HTERT RPE-1 (cell line): ENCODE data around the gene AFF4.
"Not testable (repeated sequence)": the region's sequence is repeated elsewhere in the genome, so short reads cannot be mapped to it uniquely, and the experiment has no call there.

Experiments
- in situ Hi-C: fragments of 300-500 bp; cut with MboI; formaldehyde crosslinking; loops from 4 replicates; pipeline ENCODE4 v1.14.3; 2020; ENCODE audit warnings: low sequenced_read_pairs

AFF4 gene

GRCh38 chr5:132961123-132961815 lies 2.2 kb downstream of the AFF4 start:
- in situ Hi-C loops = not testable (repeated sequence)

DNA sequence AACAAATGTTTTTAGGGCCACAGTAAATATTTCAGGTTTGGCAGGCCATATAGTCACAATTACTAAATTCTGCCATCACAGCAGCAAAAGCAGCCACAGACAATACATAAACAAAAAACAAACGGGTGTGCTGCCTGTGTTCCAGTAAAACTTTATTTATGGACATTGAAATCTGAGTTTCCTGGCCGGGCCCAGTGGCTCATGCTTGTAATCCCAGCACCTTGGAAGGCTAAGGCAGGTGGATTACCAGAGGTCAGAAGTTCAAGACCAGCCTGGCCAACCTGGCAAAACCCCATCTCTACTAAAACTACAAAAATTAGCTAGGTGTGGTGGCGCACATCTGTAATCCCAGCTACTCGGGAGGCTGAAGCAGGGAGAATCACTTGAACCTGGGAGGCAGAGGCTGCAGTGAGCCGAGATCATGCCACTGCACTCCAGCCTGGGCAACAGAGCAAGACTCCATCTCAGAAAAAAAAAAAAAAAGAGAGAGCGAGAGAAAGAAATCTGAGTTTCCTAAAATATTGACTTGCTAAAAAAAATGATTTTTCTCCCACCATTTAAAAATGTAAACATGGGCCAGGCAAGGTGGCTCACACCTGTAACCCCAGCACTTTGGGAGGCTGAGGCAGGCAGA lies 7.2 kb downstream of the AFF4 start:
- in situ Hi-C loops = not testable (repeated sequence)

- in situ Hi-C loops = no loop called here
Measured at GRCh38 chr5:132953710-132954109, 9.7 kb downstream of the AFF4 start.

- in situ Hi-C loops = no loop called here
Measured at GRCh38 chr5:132952829-132953228, 10.6 kb downstream of the AFF4 start.

DNA sequence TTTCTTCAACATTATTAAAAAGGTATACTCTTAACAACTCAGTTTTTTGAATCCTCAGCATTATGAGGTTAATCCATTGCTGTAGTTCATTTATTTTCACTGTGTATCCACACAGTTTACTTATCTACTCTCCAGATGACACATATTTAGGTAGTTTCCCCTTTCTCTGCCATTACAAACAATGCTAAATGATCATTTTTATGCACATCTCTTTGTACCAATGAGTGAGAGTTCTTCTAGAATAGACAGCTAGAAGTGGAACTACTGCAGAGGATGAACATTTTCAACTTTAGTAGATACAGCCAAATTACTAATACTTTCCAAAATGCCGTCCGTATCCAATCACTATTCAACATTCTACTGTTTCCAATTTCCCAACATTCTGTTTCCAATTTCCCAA lies 11.5 kb downstream of the AFF4 start:
- in situ Hi-C loops = no loop called here

GRCh38 chr5:132949136-132949535 lies 14.3 kb downstream of the AFF4 start:
- in situ Hi-C loops = no loop called here

- in situ Hi-C loops = no loop called here
Measured at GRCh38 chr5:132947671-132948070, 15.8 kb downstream of the AFF4 start.

DNA sequence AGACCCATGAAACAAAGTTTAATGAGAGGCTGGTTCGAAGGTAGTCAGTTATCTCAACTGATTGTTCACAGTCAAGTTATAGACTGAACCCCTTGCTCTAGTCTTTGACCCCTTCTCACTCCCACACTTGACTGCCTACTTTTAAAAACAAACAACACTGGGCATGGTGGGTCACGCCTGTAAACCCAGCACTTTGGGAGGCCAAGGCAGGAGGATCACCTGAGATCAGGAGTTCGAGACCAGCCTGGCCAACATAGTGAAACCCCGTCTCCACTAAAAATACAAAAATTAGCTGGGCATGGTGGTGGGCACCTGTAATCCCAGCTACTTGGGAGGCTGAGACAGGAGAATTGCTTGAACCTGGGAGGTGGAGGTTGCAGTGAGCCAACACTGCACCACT lies 18.1 kb downstream of the AFF4 start:
- in situ Hi-C loops = not testable (repeated sequence)

DNA sequence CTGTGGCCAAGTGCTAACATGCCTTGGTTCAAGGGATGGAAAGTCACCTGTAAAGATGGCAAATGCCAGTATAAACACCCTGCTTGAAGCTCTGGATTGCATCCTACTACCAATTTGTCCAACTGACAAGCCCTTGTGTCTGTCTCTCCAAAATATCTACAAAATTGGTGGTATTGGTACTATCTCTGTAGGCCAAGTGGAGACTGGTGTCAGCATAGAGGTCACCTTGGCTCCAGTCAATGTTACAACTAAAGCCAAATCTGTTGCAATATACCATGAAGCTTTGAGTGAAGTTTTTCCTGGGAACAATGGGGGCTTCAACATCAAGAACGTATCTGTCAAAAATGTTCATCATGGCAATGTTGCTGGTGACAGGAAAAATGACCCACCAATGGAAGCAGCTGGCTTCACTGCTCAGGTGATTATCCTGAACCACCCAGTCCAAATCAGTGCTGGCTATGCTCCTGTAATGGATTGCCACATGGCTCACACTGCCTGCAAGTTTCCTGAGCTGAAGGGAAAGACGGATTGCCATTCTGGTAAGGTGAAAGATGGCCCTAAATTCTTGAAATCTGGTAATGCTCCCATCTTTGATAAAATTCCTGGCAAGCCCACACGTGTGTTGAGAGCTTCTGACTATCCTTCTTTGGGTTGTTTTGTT lies 19.9 kb downstream of the AFF4 start:
- in situ Hi-C loops = no loop called here

DNA sequence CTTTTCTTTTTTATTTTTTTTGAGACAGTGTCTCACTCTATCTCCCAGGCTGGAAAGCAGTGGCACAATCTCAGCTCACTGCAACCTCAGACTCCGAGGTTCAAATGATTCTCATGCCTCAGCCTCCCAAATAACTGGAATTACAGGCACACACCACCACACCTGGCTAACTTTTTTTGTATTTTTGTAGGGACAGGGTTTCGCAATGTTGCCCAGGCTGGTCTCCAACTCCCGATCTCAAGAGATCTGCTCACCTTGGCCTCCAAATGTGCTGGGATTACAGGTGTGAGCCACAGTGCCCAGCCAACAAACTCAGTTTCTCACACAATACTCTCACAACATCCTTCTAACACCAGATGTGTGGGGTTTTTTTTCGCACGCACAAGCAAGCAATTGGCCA lies 22.1 kb downstream of the AFF4 start:
- in situ Hi-C loops = no loop called here

- in situ Hi-C loops = no loop called here
Measured at GRCh38 chr5:132928062-132928407, 35.4 kb downstream of the AFF4 start.

GRCh38 chr5:132927355-132928061 lies 35.9 kb downstream of the AFF4 start:
- in situ Hi-C loops = no loop called here

DNA sequence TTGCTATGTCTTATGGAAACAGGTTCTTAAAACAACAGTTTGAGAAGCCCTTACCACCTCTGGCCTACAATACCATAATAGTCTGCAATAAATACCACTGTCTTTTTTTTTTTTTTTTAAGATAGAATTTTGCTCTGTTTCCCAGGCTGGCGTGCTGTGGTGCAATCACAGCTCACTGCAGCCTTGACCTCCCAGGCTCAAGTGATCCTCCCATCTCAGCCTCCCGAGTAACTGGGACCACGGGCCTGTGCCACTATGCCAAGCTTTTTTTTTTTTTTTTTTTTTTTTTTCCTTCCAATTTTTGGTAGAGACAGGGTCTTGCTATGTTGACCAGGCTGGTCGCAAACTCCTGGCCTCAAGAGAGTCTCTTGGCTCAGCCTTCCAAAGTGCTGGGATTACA lies 37.0 kb downstream of the AFF4 start:
- in situ Hi-C loops = no loop called here

DNA sequence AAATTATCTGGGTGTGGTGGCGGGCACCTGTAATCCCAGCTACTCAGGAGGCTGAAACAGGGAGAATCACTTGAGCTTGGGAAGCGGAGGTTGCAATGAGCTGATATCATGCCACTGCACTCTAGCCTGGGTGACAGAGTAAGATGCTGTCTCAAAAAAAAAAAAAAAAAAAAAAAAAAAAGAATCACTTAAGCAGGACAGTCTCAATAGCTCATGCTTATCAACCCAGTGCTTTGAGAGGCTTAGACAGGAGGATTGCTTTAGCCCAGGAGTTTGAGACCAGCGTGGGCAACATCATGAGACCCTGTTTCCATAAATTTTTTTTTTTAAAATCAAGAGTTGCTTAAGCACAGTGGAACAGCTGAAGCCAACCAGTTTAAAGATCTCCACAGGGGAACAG lies 47.3 kb downstream of the AFF4 start:
- in situ Hi-C loops = no loop called here

DNA sequence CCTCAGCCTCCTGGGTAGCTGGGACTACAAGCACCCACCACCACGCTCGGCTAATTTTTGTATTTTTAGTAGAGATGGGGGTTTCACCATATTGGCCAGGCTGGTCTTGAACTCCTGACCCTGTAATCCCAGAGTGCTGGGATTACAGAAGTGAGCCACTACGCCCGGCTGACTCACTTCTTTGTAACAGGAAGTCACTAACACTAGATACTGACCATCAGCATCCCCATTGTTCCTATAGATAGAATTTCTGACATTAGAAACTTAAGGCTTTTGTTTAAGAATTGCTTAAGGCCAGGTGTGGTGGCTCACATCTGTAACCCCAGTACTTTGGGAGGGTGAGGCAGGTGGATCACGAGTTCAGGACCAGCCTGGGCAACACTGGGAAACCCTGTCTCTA lies 47.8 kb downstream of the AFF4 start:
- in situ Hi-C loops = no loop called here

GRCh38 chr5:132909702-132910101 lies 53.7 kb downstream of the AFF4 start:
- in situ Hi-C loops = no loop called here

- in situ Hi-C loops = no loop called here
Measured at GRCh38 chr5:132907161-132907560, 56.3 kb downstream of the AFF4 start.

DNA sequence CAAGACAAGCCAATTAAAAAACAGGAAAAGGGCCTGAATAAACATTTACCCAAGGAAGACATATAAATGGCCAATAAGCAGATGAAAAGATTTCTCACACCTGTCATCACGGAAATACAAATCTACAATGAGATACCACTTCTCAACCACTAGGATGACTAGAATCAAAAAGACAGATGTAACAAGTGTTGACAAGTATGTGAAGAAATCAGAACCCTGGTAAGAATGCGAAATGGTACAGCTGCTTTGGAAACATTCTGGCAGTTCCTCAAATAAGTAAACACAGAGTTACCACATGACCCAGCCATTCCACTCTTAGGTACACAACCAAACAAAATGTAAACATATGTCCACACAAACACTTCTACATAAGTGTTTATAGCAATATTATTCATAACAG lies 57.5 kb downstream of the AFF4 start:
- in situ Hi-C loops = no loop called here

GRCh38 chr5:132901730-132902129 lies 61.7 kb downstream of the AFF4 start:
- in situ Hi-C loops = no loop called here

GRCh38 chr5:132901036-132901435 lies 62.4 kb downstream of the AFF4 start:
- in situ Hi-C loops = no loop called here

DNA sequence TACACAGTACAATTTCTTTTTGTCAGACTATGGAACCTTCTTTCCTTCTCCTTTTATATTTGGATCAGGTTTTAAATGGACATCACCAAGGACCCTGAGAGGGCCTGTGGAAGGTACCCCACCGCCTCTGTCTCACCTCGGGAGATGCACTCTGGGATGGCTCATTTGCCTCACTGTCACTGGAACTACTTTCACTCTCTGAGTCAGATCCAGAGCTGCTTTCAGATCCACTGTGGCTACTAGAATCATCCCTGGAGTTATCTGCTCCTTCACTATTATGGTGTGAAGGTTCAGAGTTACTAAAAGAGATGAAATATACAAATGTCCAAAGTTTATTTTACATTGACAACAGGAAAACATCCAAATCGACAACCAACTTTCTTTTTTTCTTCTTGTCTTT lies 65.3 kb downstream of the AFF4 start:
- in situ Hi-C loops = no loop called here

- in situ Hi-C loops = no loop called here
Measured at GRCh38 chr5:132896685-132897084, 66.7 kb downstream of the AFF4 start.
